ENCODE results near the gene SUB1.
"Not testable (repeated sequence)": the region's sequence is repeated elsewhere in the genome, so short reads cannot be mapped to it uniquely, and the experiment has no call there.

The SUB1 gene

GRCh38 chr5:32628049-32628844, 42.9 kb downstream of the SUB1 start:
- Mint-ChIP-seq H3K36me3 (no peaks in the 10 kb centered on the region), H3K27ac (no peak overlapping the region), H3K4me1 (no peaks in the 10 kb centered on the region), H3K4me3 (no peak overlapping the region), H3K9me3 (no peaks in the 10 kb centered on the region), H3K27me3 (peaks cover 6% of the 10 kb centered on the region)
- DNase-seq (ENCODE audit: low spot score in 2 of 2), result no peak
- no peak for ATAC-seq (ENCODE audit: low read depth)

GRCh38 chr5:32630867-32631491, 45.6 kb downstream of the SUB1 start:
- DNase-seq (ENCODE audit: low spot score in 2 of 2) (no peak), ATAC-seq (ENCODE audit: low read depth) (no peak)
- H3K9me3 Mint-ChIP-seq, result no peaks in the 10 kb centered on the region
- no peaks in the 10 kb centered on the region for H3K36me3 Mint-ChIP-seq
- H3K4me3 Mint-ChIP-seq, result no peak overlapping the region
- peaks cover 5% of the 10 kb centered on the region for H3K27me3 Mint-ChIP-seq
- no peak overlapping the region for H3K27ac Mint-ChIP-seq
- no peaks in the 10 kb centered on the region for H3K4me1 Mint-ChIP-seq

DNA sequence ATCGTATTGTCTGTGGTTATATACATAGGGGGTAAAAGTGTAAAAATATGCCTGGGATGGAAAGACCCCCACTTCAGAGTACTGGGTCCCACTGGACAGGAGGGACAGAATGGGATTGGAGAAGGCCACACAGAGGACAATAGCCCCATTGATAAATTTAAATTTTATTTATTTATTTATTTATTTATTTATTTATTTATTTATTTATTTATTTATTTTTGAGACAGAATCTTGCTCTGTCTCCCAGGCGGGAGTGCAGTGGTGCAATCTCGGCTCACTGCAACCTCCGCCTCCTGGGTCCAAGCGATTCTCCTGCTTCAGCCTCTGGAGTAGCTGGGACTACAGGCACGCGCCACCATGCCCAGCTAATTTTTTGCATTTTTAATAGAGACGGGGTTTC, 47.7 kb downstream of the SUB1 start:
- H3K27ac Mint-ChIP-seq; ATAC-seq (ENCODE audit: low read depth); H3K27me3 Mint-ChIP-seq; H3K36me3 Mint-ChIP-seq; H3K4me1 Mint-ChIP-seq; DNase-seq (ENCODE audit: low spot score in 2 of 2); H3K9me3 Mint-ChIP-seq; H3K4me3 Mint-ChIP-seq: not testable (repeated sequence)

GRCh38 chr5:32638309-32638708, 53.0 kb downstream of the SUB1 start:
- Mint-ChIP-seq H3K27me3 (peaks cover 3% of the 10 kb centered on the region), H3K4me1 (no peaks in the 10 kb centered on the region), H3K4me3 (no peak overlapping the region), H3K9me3 (no peaks in the 10 kb centered on the region), H3K36me3 (no peaks in the 10 kb centered on the region), H3K27ac (no peak overlapping the region)
- ATAC-seq (ENCODE audit: low read depth) (no peak), DNase-seq (ENCODE audit: low spot score in 2 of 2) (no peak)

- no peaks in the 10 kb centered on the region for H3K36me3 Mint-ChIP-seq
- H3K27me3 Mint-ChIP-seq, result peaks cover 3% of the 10 kb centered on the region
- H3K4me1 Mint-ChIP-seq, result no peaks in the 10 kb centered on the region
- H3K4me3 Mint-ChIP-seq, result no peak overlapping the region
- no peak overlapping the region for H3K27ac Mint-ChIP-seq
- no peak for ATAC-seq (ENCODE audit: low read depth)
- DNase-seq (ENCODE audit: low spot score in 2 of 2), result no peak
- no peaks in the 10 kb centered on the region for H3K9me3 Mint-ChIP-seq
Observed at GRCh38 chr5:32639943-32640342, 54.6 kb downstream of the SUB1 start.

- Mint-ChIP-seq H3K4me1 (no peaks in the 10 kb centered on the region), H3K27ac (no peak overlapping the region), H3K9me3 (no peaks in the 10 kb centered on the region), H3K4me3 (no peak overlapping the region), H3K27me3 (peaks cover 6% of the 10 kb centered on the region), H3K36me3 (no peaks in the 10 kb centered on the region)
- ATAC-seq (ENCODE audit: low read depth), result no peak
- DNase-seq (ENCODE audit: low spot score in 2 of 2), result no peak
Observed at GRCh38 chr5:32642276-32643002, 57.1 kb downstream of the SUB1 start.

GRCh38 chr5:32645246-32645645, 59.9 kb downstream of the SUB1 start:
- H3K36me3 Mint-ChIP-seq, result no peaks in the 10 kb centered on the region
- no peaks in the 10 kb centered on the region for H3K4me1 Mint-ChIP-seq
- peaks cover 7% of the 10 kb centered on the region for H3K27me3 Mint-ChIP-seq
- no peak for ATAC-seq (ENCODE audit: low read depth)
- no peak overlapping the region for H3K27ac Mint-ChIP-seq
- H3K4me3 Mint-ChIP-seq, result no peak overlapping the region
- no peak for DNase-seq (ENCODE audit: low spot score in 2 of 2)
- H3K9me3 Mint-ChIP-seq, result no peaks in the 10 kb centered on the region

DNA sequence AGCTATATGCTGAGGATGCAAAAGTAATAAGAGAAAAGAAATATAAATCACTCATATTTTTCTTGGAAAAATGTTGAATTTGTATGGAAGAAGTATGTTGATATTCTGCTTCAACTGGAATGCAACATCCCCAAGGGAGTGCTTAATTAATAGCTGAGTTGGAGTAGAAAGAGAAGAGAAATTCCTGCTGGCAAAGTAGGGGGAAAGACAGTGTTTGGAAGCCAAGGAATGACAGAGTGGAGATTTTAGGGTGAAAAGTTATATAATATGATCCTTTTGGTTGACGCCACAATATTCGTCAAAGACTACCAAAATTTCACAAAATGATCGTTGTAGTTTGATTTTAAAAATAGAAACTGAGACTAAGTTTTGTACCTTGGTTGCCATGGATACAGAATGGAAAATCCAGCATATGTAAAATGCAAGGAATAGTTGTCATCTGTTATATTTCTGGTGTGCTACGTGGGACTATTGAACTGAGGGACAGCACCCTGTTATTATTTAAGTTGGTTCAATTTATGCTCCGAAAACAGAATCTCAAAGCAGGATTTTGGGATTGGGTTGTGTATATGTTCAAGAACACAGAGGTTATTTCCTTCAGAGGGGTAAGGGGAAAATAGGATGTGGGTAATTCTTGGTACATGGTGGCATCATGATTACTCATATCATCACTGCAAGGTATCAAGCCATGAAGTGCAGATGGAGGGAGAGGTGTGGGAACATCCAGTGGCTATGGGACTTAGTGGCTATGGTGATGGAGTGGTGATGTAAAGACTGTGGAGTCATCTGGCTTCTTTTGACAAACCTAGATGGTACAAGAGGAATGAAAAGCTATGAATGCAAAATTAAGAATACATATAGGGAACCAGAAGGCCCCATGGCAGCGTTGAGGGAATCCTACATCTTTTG, 61.0 kb downstream of the SUB1 start:
- no peak for DNase-seq (ENCODE audit: low spot score in 2 of 2)
- ATAC-seq (ENCODE audit: low read depth), result no peak
- peaks cover 7% of the 10 kb centered on the region for H3K27me3 Mint-ChIP-seq
- no peak overlapping the region for H3K27ac Mint-ChIP-seq
- H3K36me3 Mint-ChIP-seq, result no peaks in the 10 kb centered on the region
- H3K9me3 Mint-ChIP-seq, result no peaks in the 10 kb centered on the region
- H3K4me3 Mint-ChIP-seq, result no peak overlapping the region
- no peaks in the 10 kb centered on the region for H3K4me1 Mint-ChIP-seq

GRCh38 chr5:32651088-32651487, 65.7 kb downstream of the SUB1 start:
- Mint-ChIP-seq H3K4me3 (no peak overlapping the region), H3K27ac (no peak overlapping the region), H3K4me1 (no peaks in the 10 kb centered on the region), H3K27me3 (peaks cover 7% of the 10 kb centered on the region), H3K36me3 (no peaks in the 10 kb centered on the region), H3K9me3 (peaks cover 5% of the 10 kb centered on the region)
- no peak for ATAC-seq (ENCODE audit: low read depth)
- DNase-seq (ENCODE audit: low spot score in 2 of 2), result no peak

- H3K27ac Mint-ChIP-seq, result no peak overlapping the region
- H3K27me3 Mint-ChIP-seq, result peaks cover 7% of the 10 kb centered on the region
- no peak for DNase-seq (ENCODE audit: low spot score in 2 of 2)
- peaks cover 6% of the 10 kb centered on the region for H3K9me3 Mint-ChIP-seq
- no peak overlapping the region for H3K4me3 Mint-ChIP-seq
- no peaks in the 10 kb centered on the region for H3K36me3 Mint-ChIP-seq
- ATAC-seq (ENCODE audit: low read depth), result no peak
- H3K4me1 Mint-ChIP-seq, result no peaks in the 10 kb centered on the region
Observed at GRCh38 chr5:32651638-32652037, 66.3 kb downstream of the SUB1 start.
